Right lung (tissue), 10 donors: ENCODE measurements around the gene CITED4. TPM values are rescaled to one million over a fixed set of nuclear protein-coding genes. Genes with fewer than 3 reads are reported as not detected.
"Not testable (repeated sequence)": the region's sequence is repeated elsewhere in the genome, so short reads cannot be mapped to it uniquely, and the experiment has no call there.

ENCODE experiments used
- DNase-seq, 2 donors: peaks; one replicate each; pipeline ENCODE4 v3.0.0-alpha.2; 2013
- long read RNA-seq, 8 donors: transcript quantifications; one replicate each; lab custom pipeline, GENCODE V29; 2026
- polyA plus RNA-seq, 5 donors: library from polyadenylated mRNA; unstranded; fragments of 120-200 nt; gene quantifications; one replicate each; pipeline versions ENCODE4 v1.2.1 to v1.2.3, GENCODE V29; 2013; ENCODE audit warnings: inconsistent platforms in 1 of 5, low replicate concordance in 1 of 5; ENCODE audit not compliant: insufficient read length in 5 of 5, insufficient read depth in 1 of 5

Gene CITED4, protein sequence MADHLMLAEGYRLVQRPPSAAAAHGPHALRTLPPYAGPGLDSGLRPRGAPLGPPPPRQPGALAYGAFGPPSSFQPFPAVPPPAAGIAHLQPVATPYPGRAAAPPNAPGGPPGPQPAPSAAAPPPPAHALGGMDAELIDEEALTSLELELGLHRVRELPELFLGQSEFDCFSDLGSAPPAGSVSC
- polyA plus RNA-seq, result 1 to 10 TPM; 1.9 to 6.3 (median 3.1) TPM
- long read RNA-seq, donor 1, transcript CITED4-201 (1 exons, 1,316 nt), result major isoform, 16 of 16 reads
- long read RNA-seq, donor 1, partial matches to known transcripts, result 0 of 16 reads
- long read RNA-seq, donor 1, other reads (novel, unspliced or antisense), result 0 of 16 reads
- long read RNA-seq, donor 2, transcript CITED4-201 (1 exons, 1,316 nt), result major isoform, 8 of 8 reads
- long read RNA-seq, donor 2, partial matches to known transcripts, result 0 of 8 reads
- long read RNA-seq, donor 2, other reads (novel, unspliced or antisense), result 0 of 8 reads
- long read RNA-seq, donor 3, transcript CITED4-201 (1 exons, 1,316 nt), result major isoform, 14 of 14 reads
- long read RNA-seq, donor 3, partial matches to known transcripts, result 0 of 14 reads
- long read RNA-seq, donor 3, other reads (novel, unspliced or antisense), result 0 of 14 reads
- long read RNA-seq, donor 4, transcript CITED4-201 (1 exons, 1,316 nt), result major isoform, 10 of 10 reads
- long read RNA-seq, donor 4, partial matches to known transcripts, result 0 of 10 reads
- long read RNA-seq, donor 4, other reads (novel, unspliced or antisense), result 0 of 10 reads
- long read RNA-seq, donor 5, transcript CITED4-201 (1 exons, 1,316 nt), result major isoform, 15 of 15 reads
- long read RNA-seq, donor 5, partial matches to known transcripts, result 0 of 15 reads
- long read RNA-seq, donor 5, other reads (novel, unspliced or antisense), result 0 of 15 reads
- long read RNA-seq, donor 6, transcript CITED4-201 (1 exons, 1,316 nt), result major isoform, 11 of 11 reads
- long read RNA-seq, donor 6, partial matches to known transcripts, result 0 of 11 reads
- long read RNA-seq, donor 6, other reads (novel, unspliced or antisense), result 0 of 11 reads
- long read RNA-seq, donor 7, transcript CITED4-201 (1 exons, 1,316 nt), result major isoform, 12 of 12 reads
- long read RNA-seq, donor 7, partial matches to known transcripts, result 0 of 12 reads
- long read RNA-seq, donor 7, other reads (novel, unspliced or antisense), result 0 of 12 reads
- long read RNA-seq, donor 8, result 0 reads

DNA sequence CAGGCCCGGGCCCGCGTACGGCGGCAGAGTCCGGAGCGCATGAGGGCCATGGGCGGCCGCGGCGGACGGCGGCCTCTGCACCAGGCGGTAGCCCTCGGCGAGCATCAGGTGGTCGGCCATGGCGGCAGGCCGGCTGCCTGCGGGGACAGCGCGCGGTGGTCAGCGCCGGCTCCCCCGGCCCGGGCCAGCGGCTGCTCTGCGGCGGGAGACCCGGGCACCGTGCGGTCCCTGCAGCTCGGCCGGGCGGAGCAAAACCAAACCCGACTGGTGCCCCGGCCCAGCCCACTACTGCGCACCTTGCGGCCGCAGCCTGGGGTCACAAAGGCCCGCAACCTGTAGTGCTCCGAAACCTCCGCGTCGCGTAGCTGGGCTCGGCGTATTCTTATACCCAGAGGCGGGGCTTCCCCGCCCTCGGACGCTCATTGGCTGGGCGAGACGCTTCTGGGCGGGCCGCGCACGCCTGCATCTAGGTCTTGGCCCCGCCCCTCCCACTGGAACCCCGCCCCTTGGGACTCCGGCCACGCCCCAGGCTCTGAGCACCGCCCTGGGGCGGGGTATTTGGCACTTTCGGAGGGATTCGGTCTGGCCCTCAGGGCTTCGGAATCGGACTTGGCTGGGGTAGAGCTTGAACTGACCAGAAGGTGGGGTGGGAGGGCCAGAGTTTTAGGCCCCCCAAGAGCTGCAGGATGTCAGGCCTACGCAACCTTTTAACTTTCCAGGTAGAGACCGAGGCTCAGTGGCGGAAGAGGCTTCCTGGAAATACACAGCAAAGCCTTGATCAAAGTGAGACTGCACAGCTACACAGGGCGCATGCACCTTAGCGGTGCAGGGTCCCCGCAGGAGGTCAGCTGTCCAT is at the start of gene CITED4:
TSS of gene CITED4 (minus strand) at position 356 of the 856 bp plus-strand sequence. CDS start at position 120, 236 bp downstream.
- peak; percentile 84 to 85 for DNase-seq

DNA sequence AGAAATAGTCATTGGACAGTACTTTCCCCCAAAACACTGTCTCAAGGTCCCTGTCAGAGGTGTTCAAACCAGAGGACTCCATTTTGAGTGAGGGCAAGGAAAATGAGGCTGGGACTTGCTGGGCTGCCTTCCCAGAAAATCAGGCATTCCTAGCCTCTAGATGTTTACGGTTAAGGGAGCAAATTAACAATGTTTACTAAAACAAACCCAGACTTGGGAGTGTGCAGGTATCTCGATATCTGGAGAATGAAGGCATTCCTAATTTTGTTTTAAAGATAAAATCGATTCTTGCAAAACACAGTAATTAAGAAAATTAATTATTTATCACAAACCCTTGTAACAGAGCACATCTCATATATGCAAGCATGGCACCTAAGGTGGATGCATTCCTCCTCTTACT is 48.9 kb upstream of the CITED4 start:
- no peak for DNase-seq

DNA sequence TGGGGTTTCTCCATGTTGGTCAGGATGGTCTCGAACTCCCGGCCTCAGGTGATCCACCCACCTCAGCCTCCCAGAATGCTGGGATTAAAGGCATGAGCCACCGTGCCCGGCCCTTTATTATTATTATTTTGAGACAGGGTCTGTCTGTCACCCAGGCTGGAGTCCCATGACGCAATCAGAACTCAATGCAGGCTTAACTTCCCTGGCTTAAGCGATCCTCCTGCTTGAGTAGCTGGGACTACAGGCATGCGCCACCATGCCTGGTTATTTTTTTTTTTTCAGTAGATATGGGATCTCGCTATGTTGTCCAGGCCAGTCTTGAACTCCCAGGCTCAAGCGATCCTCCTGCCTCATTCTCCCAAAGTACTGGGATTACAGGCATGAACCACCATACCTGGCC is 47.1 kb upstream of the CITED4 start:
- DNase-seq, result no peak

DNA sequence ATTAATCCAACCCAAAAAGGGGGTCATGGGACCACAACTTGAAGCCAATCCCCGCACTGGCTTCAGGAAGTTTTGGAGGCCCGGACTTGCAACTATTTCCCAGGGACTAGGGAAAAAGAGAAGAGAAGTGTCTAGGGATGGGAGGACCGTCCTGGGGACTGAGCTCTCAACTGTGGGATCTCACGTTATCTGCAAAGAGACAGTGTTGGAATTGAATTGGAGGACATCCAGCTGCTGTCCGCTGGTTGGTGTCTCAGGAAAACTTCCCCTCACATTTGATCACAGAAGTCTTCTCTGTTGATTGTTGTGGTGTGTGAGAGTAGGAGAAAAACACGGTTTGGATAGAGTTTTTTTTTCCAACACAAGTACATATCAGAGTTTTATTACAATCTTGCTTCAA is 46.2 kb upstream of the CITED4 start:
- no peak for DNase-seq

DNA sequence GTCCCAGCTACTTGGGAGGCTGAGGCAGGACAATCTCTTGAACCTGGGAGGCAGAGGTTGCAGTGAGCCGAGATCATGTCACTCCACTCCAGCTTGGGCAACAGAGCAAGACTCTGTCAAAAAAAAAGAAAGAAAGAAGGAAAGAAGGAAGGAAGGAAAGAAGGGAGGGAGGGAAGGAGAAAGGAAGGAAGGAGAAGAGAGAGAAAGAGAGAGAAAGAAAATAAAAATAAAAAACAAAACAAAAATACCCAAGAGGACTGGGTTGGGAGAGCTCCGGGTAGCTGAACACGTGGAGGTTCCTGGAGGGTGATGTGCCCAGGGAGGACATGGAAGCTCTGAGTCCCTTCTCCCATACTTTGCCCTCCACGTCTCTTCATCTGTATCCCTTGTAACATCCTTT is 45.7 kb upstream of the CITED4 start:
- DNase-seq, result no peak

DNA sequence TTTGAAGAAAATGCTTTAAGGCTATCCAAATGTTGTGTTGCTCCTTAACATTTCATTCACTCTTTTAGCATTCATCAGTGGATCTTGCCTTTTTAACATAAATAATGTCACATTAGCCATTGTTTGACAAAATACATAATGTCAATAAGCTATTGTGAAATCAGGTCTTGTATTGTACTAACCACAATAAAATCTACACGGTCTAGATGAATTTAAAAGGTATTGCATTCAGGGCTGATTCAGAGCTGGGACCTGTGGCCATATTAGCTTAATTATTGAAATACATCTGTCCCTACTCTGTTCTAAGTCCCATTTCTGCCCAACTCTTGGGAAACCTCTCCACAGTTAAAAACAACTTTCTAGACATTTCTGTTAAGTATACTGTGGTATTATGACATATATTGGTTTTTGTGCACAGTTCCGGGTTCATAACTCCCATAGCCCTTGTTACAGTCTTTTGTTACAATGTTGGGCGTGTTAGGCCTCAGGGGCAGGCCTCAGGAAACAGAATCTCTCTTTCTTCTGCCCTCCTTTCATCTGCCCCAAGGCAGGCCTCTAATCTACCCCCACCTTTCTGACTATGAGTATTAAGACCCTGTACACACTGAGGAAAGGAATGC is 44.7 kb upstream of the CITED4 start:
- no peak for DNase-seq

DNA sequence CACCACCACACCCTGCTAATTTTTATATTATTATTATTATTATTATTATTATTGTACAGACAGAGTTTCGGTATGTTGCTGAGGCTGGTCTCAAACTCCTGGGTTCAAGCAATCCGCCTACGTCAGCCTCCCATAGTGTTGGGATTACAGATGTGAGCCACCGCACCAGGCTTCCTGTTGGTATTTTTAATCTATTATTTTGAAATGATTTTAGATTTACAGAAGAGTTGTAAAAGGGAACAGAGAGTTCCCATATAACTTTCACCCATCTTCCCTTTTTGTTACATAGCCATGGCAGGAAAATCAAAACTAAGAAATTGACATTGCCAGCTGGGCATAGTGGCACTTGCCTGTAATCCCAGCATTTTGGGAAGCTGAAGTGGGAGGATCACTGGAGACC is 42.9 kb upstream of the CITED4 start:
- DNase-seq, result no peak

DNA sequence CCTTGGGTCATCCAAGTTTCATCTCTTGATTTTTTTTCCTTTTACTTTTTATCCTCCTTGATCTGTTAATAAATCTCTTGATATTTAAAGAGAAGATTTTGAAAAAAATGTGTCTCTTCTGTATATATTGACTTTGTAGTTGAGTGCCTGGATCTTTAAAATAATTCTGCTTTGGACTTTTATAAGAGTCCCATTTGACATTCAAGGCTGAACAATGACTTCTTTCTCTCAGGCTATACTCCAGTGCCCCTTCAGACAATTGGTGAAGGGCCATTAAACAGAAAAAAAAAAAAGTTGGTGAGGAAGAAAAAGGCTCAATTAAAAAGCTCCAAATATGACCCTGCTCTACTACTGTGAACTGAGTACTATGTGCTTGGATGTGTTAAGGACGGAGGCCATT is 40.9 kb upstream of the CITED4 start:
- no peak for DNase-seq

DNA sequence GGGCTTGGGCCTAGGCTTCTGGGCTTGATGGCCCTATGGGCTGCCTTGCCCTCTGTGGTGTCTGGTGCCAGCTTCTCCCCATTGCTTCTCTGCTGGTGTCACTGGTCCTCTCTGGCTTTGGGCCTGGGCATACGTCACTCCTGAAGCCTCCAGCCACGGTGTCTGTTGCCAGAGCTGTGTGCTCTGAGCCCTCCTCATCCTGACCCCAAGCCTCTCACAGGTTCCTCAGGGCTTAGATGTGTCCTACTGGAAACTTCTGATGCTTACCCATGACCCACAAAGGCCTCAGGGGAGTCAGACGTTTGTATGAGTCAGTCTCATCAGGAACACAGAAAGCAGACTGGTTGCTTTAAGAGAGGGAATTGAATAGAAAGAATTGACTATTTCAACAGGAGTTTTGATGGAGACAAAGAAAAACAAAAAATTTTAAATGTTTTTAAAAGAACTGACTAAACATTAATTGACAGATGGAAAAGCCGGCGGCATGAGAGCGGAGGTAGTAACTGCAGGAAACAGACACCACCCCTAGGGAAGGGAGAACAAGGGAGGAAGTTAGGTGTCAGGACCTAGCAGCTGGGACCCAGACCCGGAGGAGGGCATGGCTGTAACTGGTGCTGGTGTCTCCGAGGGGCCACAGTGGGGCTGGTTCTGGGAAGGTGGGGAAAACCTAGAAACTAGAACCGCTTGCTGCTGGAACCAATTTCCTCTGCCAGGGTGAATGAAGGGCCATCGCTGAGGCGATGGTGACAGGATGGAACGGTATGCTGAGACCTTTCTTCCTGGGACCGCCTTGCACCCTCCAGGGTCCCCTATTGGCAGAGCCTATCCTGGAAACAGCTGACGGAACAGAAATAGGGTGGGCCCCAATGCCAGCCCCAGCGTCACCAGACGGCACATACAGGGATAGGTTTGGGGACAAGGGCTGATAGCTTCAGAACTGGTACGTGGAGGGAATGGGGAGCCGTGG is 40.0 kb upstream of the CITED4 start:
- no peak for DNase-seq

DNA sequence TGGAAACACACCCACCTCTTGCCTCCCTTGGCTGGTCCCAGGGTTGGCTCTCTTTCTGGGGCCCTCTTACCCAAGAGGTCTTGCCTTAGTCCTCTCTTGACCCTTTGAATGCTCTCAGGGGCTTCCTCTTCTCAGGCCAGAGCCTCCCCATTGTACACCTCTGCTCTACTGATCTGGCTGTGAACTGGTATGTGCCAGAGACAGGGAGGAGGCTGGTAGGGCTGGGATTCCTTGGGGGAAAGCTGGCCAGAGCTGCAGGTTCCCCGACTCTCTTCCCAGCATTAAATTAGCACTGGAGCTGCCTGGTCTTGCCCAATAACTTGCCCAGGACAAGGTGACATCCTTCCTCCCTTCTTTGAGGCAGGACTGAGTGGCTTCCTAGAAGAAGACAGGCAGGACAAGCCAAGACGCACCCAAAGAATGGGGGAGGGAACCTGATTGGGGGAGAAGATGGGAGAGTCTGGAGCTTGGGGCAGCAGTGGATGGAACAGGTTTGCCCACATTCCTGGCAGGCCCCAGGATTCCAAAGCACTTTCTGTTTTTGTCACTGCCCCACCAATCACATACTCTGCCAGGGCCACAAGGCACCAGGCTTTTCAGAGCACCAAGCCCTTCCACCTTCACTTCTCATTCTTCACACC is 37.2 kb upstream of the CITED4 start:
- DNase-seq, result no peak

DNA sequence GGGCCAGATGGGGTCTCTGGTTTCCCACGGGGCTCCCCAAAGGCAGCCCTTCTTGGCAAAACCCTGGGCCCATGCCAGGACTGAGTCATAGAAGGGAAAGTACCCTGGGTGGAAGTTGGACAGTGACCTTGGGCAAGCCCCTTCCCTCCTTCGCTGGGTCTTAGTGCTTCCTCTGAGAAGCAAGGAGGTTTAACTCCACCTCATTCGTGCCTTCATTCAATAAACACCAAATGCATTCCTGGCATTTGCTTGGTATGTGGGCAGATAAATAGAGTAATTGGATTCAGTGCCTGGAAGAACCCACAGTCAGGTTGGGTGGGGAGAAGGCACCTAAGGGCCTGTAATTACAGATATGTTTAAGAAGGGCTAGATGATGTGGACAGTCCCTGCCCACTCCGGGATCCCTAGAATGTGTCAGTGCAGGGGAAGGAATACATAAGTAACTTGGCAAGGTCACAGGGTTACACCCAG is 36.3 kb upstream of the CITED4 start:
- no peak for DNase-seq

DNA sequence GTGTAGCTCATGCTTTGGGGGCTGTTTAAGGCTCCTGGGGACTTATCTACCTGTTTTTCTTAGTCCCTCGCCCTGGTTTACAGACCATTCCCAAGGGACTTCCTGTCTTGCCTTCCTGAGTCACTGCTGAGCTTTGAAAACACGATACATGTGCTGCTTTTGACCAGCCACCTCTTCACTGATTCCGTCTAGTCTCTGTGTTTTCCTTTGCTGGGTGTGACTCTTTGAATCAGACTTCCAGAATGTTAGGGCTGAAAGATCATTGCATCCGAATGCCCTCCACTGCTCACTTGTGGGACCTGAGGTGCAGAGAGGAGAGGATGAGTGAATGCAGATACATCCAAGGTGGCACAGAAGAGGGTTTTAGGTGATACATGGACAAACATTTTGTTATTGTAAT is 35.4 kb upstream of the CITED4 start:
- DNase-seq, result no peak

DNA sequence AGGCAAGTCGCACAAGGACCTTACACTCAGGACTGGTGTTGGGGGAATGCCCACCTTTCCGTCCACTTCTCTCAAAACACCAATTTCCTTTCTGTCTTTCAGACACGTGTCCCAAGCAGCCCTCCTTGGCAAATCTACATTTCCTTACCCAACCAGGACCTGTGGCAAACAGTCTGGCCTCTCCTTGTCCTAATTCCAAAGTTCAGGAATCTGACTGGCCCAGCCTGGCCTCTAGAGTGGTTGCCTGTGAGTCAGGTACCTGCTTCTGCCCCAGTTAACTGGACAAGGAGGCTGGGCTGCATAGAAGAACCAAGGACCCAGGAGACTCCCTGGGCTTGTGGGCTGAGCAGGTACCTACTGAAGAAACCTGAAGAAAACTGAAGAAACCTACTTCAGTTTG is 34.3 kb upstream of the CITED4 start:
- no peak for DNase-seq

DNA sequence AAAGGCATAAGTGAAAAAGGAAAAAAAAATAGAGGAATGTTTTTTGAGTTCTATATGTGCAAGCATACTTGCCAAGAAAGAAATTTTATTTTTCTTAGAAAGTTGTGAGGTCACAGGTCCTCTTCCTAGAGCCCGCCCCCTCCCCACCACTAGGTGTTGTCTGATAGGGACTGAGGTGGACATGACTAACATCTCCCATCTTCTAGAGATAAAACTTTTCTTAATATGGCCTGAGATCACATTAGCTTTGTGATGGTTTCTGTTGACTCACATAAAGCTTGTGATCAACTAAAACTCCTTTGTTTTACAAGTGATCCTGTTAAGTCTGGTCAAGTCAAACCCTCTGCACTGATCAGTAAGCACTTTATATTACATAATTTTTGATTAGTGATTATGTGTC is 33.4 kb upstream of the CITED4 start:
- DNase-seq, result no peak

DNA sequence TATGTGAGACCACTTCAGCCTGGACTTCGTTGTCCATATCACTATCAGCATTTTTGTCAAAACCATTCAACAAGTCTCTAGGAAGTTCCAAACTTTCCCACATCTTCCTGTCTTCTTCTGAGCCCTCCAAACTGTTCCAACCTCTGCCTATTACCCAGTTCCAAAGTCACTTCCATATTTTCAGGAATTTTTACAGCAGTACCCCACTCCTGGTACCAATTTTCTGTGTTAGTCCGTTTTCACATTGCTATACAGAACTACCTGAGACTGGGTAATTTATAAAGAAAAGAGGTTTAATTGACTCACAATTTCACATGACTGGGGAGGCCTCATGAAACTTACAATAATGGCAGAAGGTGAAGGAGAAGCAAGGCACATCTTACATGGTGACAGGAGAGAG is 32.7 kb upstream of the CITED4 start:
- DNase-seq, result not testable (repeated sequence)

DNA sequence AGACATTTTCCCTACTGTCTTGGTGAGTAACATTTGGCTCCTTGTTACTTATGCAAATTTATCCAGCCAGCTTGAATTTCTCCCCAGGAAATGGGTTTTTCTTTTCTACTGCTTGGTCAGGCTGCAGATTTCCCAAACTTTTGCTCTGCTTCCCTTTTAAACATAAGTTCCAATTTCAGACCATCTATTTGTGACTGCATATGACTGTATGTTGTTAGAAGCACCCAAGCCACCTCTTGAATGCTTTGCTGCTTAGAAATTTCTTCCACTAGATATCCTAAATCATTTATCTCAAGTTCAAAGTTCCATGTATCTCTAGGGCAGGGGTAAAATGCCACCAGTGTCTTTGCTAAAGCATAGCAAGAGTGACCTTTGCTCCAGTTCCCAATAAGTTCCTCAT is 32.3 kb upstream of the CITED4 start:
- no peak for DNase-seq

DNA sequence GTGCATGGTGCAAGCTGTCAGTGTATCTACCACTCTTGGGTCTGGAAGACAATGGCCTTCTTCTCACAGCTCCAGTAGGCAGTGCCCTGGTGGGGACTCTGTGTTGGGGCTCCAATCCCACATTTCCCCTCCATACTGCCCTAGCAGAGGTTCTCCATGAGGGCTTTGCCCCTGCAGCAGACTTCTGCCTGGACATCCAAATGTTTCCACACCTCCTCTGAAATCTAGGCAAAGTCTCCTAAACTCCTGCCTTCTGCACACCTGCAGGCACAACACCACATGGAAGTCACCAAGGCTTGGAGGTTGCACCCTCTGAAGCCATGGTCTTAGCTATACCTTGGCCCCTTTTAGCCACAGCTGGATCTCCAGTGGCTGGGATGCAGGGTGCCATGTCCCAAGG is 31.8 kb upstream of the CITED4 start:
- no peak for DNase-seq

DNA sequence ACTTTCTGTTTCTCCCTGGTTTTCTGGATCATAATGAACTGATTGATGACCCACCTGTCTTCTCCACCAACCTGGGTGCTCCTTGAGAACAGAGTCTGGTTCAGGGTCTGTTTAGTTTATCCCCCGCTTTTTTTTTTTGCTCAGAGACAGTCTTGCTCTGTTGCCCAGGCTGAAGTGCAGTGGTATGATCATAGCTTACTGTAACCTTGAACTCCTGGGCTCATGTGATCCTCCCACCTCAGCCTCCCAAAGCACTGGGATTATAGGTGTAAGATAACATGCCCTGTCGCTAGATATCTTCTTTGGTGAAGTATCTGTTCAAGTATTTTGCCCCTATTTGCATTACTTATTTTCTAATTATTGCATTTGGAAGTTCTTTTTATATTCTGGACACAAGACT is 30.2 kb upstream of the CITED4 start:
- DNase-seq, result no peak

DNA sequence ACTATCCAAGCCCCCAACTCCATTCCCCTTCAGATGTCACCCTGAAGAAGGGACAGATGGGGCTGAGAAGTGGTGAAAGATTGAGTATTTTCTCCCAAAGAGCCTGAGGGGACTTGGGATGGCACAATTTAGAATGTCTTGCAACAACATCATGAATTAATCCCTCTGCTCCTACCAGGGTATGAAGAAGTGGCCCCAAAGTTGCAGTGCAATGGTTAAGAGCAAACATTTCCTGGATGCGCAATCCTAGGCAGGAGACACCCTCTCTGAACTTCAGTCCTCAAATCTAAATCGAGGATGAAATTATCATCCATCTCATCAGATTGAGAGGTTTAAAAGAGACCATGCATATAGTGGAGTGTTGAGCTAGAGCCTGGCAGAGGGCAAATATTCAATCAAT is 28.6 kb upstream of the CITED4 start:
- no peak for DNase-seq
